ENCODE results near the gene MATN3.

The MATN3 gene

GRCh38 chr2:19993731-19994130, 18.7 kb downstream of the MATN3 start:
- no peak for DNase-seq

GRCh38 chr2:19991895-19992294, 20.6 kb downstream of the MATN3 start:
- DNase-seq = no peak

DNA sequence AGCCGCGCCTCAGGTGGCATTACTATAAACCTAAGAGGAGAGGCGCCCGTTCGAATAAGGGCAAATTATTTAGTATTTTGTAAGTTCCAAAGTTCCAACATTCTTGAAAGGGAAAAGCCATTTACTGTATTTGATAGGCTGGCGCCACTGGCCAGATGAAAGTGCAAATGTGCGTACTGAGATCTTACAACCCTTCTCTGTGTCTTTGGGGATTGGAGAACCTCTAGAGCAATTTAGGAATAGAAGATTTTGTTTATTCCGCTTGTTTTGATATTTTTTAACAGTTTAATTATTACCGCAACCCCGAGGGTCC, 22.1 kb downstream of the MATN3 start:
- DNase-seq = no peak

- DNase-seq = peak; percentile 83
Measured at GRCh38 chr2:19989667-19990415, 22.6 kb downstream of the MATN3 start, which contains the start of gene WDR35. Gene WDR35, minus strand, starts transcription at chr2:19990105. Its CDS starts 90 bp downstream, at chr2:19990015.

DNA sequence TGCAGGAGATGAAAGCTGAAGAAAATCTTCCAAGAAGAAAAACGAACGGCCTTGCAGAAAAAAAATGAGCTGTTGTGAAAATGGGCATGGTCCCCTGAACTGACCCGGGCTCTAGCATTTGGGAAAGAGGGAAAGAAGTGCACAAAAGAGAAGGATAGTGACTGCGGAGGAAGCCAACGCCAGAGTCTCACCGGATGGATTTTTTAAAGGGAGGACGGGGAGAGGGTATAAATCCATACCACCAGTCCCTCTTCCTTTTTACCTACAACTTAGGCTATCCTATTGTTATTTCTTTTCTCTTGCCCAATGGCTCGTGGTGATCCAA, 23.2 kb downstream of the MATN3 start:
- no peak for DNase-seq

GRCh38 chr2:19988600-19988999, 23.9 kb downstream of the MATN3 start:
- DNase-seq = no peak

- DNase-seq = no peak
Measured at GRCh38 chr2:19987936-19988335, 24.5 kb downstream of the MATN3 start.

- DNase-seq = no peak
Measured at GRCh38 chr2:19982268-19982667, 30.2 kb downstream of the MATN3 start.

GRCh38 chr2:19979932-19980331, 32.5 kb downstream of the MATN3 start:
- DNase-seq = no peak

DNA sequence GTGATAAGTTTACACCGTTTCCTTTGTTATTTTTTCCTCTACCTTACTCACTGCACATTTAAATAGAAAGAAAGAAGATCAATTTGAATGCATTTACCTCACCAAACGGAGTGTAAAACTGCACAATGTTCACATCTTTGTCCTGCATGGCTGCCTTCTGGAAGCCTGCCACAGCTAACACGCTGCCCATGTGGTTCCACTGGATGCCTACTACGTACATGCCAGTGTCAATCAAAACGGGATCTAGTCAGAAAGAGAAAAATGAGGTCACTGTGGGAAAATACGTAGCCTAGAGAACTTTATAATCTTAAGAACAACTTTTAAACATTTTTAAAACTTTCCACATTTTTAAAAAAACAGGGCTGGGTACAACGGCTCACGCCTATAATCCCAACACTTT, 39.0 kb downstream of the MATN3 start:
- DNase-seq = peak; percentile 39

- no peak for DNase-seq
Measured at GRCh38 chr2:19971691-19972090, 40.8 kb downstream of the MATN3 start.

GRCh38 chr2:19963386-19963785, 49.1 kb downstream of the MATN3 start:
- no peak for DNase-seq

GRCh38 chr2:19955544-19956422, 56.7 kb downstream of the MATN3 start:
- peak; percentile 91 for DNase-seq

GRCh38 chr2:19949071-19949470, 63.4 kb downstream of the MATN3 start:
- no peak for DNase-seq

DNA sequence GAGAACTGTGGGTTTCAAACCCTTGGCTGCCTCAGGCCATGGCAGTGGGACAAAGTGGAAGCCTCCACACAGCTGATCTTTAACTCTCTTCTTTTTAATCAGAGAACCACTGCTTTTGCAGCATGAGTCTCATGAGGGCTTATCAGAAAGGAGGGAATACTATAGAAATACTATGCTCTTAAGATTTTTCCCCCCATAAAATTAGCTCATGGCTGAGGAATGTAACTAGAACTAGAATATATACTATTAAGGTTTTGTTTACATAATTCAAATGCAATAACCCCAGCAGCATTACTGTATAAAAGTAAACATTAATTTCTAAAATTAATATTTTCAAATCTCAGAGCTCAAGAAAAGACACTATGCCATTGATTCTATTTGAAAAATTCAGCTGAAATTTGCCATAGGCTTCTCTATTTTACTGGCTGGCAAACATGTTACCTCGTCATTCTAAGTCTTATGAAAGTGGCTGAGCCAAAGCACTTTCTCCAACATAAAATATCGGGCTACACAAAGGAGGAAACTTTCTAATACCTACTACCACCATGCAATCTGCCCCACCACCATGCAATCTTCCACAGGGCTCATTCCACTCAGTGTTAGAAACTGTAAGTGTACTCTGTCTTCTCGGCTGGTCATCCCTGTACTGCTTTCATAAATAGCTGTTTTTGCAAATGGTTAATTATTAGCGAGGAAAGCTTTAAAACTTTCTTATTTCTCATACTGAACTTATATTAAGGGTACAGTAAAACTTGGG, 65.1 kb downstream of the MATN3 start:
- no peak for DNase-seq

- DNase-seq = no peak
Measured at GRCh38 chr2:19944205-19944845, 68.1 kb downstream of the MATN3 start.

- no peak for DNase-seq
Measured at GRCh38 chr2:19943189-19943588, 69.3 kb downstream of the MATN3 start.

DNA sequence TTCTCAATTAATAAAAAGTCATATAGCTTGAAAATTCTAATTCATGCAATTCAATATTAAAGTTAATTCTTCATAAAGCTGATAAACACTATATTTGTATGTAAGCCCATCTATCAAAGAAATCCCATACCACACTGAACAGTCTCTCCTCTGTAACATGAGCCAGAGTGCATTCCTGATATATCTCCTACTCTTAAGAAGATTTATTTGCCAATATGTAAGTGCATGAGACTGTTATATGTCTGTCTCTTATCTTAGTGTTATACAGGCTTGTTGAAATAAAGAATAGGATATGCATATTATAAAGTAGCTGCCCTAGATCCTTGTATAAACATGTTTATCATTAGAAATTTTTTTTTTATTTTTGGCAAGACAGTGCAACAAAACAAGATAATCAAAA, 70.3 kb downstream of the MATN3 start:
- DNase-seq = no peak
